ENCODE data around the gene KAZALD1. TPM values are rescaled to one million over a fixed set of nuclear protein-coding genes. Genes with fewer than 3 reads are reported as not detected.

Gene KAZALD1
- total RNA-seq, 3 donors from 2014 or later, result 2.8 to 4.9 (median 4.5) TPM

- intact Hi-C loops (cut with DNase I; ENCODE audit: low total_unique reads), result no loop called here
- peak; percentile 42 to 75 for DNase-seq (ENCODE audit: low spot score in 2 of 2)
- H3K4me1 ChIP-seq, result peaks cover 0 to 10% of the 10 kb centered on the region in 2 donors
- H3K4me3 ChIP-seq, result peak overlapping the region in 2 of 3 donors; percentile 33 to 51
- H3K27ac ChIP-seq, result no peak overlapping the region
- H3K36me3 ChIP-seq, result no peaks in the 10 kb centered on the region
- peaks cover 0 to 32% of the 10 kb centered on the region in 2 donors for H3K27me3 ChIP-seq
- peak; percentile 41 to 69 (median 65) for TF ChIP-seq CTCF (IDR thresholded peaks at IDR 0.05)
- TF ChIP-seq POLR2A (IDR thresholded peaks at IDR 0.05), result no peak
- H3K9me3 ChIP-seq, result no peaks in the 10 kb centered on the region
Observed at GRCh38 chr10:101050208-101051069, 11.3 kb upstream of the KAZALD1 start.

GRCh38 chr10:101052285-101052684 is 9.5 kb upstream of the KAZALD1 start:
- DNase-seq (ENCODE audit: low spot score in 2 of 2), result no peak
- peaks cover 0 to 10% of the 10 kb centered on the region in 2 donors for H3K4me1 ChIP-seq
- TF ChIP-seq POLR2A (IDR thresholded peaks at IDR 0.05) (no peak), POLR2AphosphoS5 (IDR thresholded peaks at IDR 0.05) (no peak), CTCF (IDR thresholded peaks at IDR 0.05) (no peak)
- no peak overlapping the region for H3K4me3 ChIP-seq
- no peaks in the 10 kb centered on the region for H3K9me3 ChIP-seq
- no peaks in the 10 kb centered on the region for H3K36me3 ChIP-seq
- intact Hi-C loops (cut with DNase I; ENCODE audit: low total_unique reads), result no loop called here
- H3K27me3 ChIP-seq, result peaks cover 0 to 32% of the 10 kb centered on the region in 2 donors
- H3K27ac ChIP-seq, result no peak overlapping the region

- no peaks in the 10 kb centered on the region for H3K36me3 ChIP-seq
- no peak for DNase-seq (ENCODE audit: low spot score in 2 of 2)
- no peaks in the 10 kb centered on the region for H3K9me3 ChIP-seq
- intact Hi-C loops (cut with DNase I; ENCODE audit: low total_unique reads), result no loop called here
- H3K4me1 ChIP-seq, result peaks cover 0 to 10% of the 10 kb centered on the region in 2 donors
- H3K4me3 ChIP-seq, result no peak overlapping the region
- no peak overlapping the region for H3K27ac ChIP-seq
- peaks cover 0 to 25% of the 10 kb centered on the region in 2 donors for H3K27me3 ChIP-seq
- no peak for TF ChIP-seq POLR2A (IDR thresholded peaks at IDR 0.05)
- no peak for TF ChIP-seq CTCF (IDR thresholded peaks at IDR 0.05)
- no peak for TF ChIP-seq POLR2AphosphoS5 (IDR thresholded peaks at IDR 0.05)
Observed at GRCh38 chr10:101053516-101053915, 8.3 kb upstream of the KAZALD1 start.

GRCh38 chr10:101054351-101054750 is 7.4 kb upstream of the KAZALD1 start:
- TF ChIP-seq POLR2AphosphoS5 (IDR thresholded peaks at IDR 0.05), result no peak
- no peak for TF ChIP-seq CTCF (IDR thresholded peaks at IDR 0.05)
- no peak for TF ChIP-seq POLR2A (IDR thresholded peaks at IDR 0.05)
- no peak overlapping the region for H3K27ac ChIP-seq
- peaks cover 0 to 16% of the 10 kb centered on the region in 2 donors for H3K27me3 ChIP-seq
- no peaks in the 10 kb centered on the region for H3K9me3 ChIP-seq
- DNase-seq (ENCODE audit: low spot score in 2 of 2), result no peak
- H3K4me3 ChIP-seq, result no peak overlapping the region
- no peaks in the 10 kb centered on the region for H3K36me3 ChIP-seq
- H3K4me1 ChIP-seq, result peaks cover 0 to 10% of the 10 kb centered on the region in 2 donors
- intact Hi-C loops (cut with DNase I; ENCODE audit: low total_unique reads), result no loop called here

GRCh38 chr10:101054876-101055275 is 6.9 kb upstream of the KAZALD1 start:
- DNase-seq (ENCODE audit: low spot score in 2 of 2), result no peak
- no peak for TF ChIP-seq CTCF (IDR thresholded peaks at IDR 0.05)
- peaks cover 0 to 9% of the 10 kb centered on the region in 2 donors for H3K4me1 ChIP-seq
- no peaks in the 10 kb centered on the region for H3K9me3 ChIP-seq
- H3K36me3 ChIP-seq, result no peaks in the 10 kb centered on the region
- intact Hi-C loops (cut with DNase I; ENCODE audit: low total_unique reads), result no loop called here
- no peak overlapping the region for H3K4me3 ChIP-seq
- H3K27me3 ChIP-seq, result peaks cover 0 to 11% of the 10 kb centered on the region in 2 donors
- H3K27ac ChIP-seq, result no peak overlapping the region
